Measurements from ENCODE around the gene NLRP5. TPM values are rescaled to one million over a fixed set of nuclear protein-coding genes. Genes with fewer than 3 reads are reported as not detected.
A peak's percentile ranks its signal among the peaks of the same experiment; 100 is the strongest.

The NLRP5 gene
- total RNA-seq, 1 experiment from 2014 or later, result not detected

- Histone ChIP-seq H3K36me3 (no peaks in the 10 kb centered on the region), H3K4me3 (no peak overlapping the region), H3K9me3 (no peaks in the 10 kb centered on the region), H3K27me3 (no peaks in the 10 kb centered on the region)
- DNase-seq, result no peak
These were observed 40.2 kb downstream of the NLRP5 start for GRCh38 chr19:56026769-56027168.

GRCh38 chr19:56053596-56053995 is 67.0 kb downstream of the NLRP5 start:
- DNase-seq, result no peak
- no peaks in the 10 kb centered on the region for H3K36me3 ChIP-seq
- H3K4me3 ChIP-seq, result no peak overlapping the region
- H3K27me3 ChIP-seq, result peaks cover under 1% of the 10 kb centered on the region; the same call in 1 of the 2 replicates
- no peaks in the 10 kb centered on the region for H3K9me3 ChIP-seq

- Histone ChIP-seq H3K4me3 (no peak overlapping the region), H3K9me3 (no peaks in the 10 kb centered on the region), H3K36me3 (no peaks in the 10 kb centered on the region), H3K27me3 (peaks cover 11% of the 10 kb centered on the region)
- peak; percentile 54 for DNase-seq
These were observed 79.8 kb downstream of the NLRP5 start for GRCh38 chr19:56066152-56067023.

- no peak for DNase-seq
- Histone ChIP-seq H3K36me3 (no peaks in the 10 kb centered on the region), H3K27me3 (peaks cover 9% of the 10 kb centered on the region), H3K4me3 (no peak overlapping the region), H3K9me3 (no peaks in the 10 kb centered on the region)
These were observed 83.1 kb downstream of the NLRP5 start for GRCh38 chr19:56069642-56070041.

- H3K4me3 ChIP-seq, result no peak overlapping the region
- peaks cover 6% of the 10 kb centered on the region for H3K27me3 ChIP-seq
- no peak for DNase-seq
- no peaks in the 10 kb centered on the region; the same call in 1 of the 2 replicates for H3K36me3 ChIP-seq
- H3K9me3 ChIP-seq, result no peaks in the 10 kb centered on the region
These were observed 84.6 kb downstream of the NLRP5 start for GRCh38 chr19:56071151-56071550.

- Histone ChIP-seq H3K36me3 (no peaks in the 10 kb centered on the region; the same call in 1 of the 2 replicates), H3K4me3 (no peak overlapping the region), H3K27me3 (peaks cover 2% of the 10 kb centered on the region; the same call in 1 of the 2 replicates), H3K9me3 (no peaks in the 10 kb centered on the region)
- peak; percentile 46 for DNase-seq
These were observed 89.9 kb downstream of the NLRP5 start for GRCh38 chr19:56076498-56076897.

- Histone ChIP-seq H3K36me3 (no peaks in the 10 kb centered on the region; the same call in 1 of the 2 replicates), H3K27me3 (peaks cover 2% of the 10 kb centered on the region; the same call in 1 of the 2 replicates), H3K4me3 (no peak overlapping the region), H3K9me3 (no peaks in the 10 kb centered on the region)
- no peak for DNase-seq
These were observed 93.0 kb downstream of the NLRP5 start for GRCh38 chr19:56079609-56080008.

GRCh38 chr19:56080669-56081401 is 94.3 kb downstream of the NLRP5 start:
- Histone ChIP-seq H3K27me3 (peaks cover 2% of the 10 kb centered on the region; the same call in 1 of the 2 replicates), H3K4me3 (no peak overlapping the region)
- peak; percentile 67 for DNase-seq

GRCh38 chr19:56083668-56084067 is 97.1 kb downstream of the NLRP5 start:
- no peak for DNase-seq
- no peaks in the 10 kb centered on the region for H3K9me3 ChIP-seq
- no peaks in the 10 kb centered on the region for H3K27me3 ChIP-seq
- H3K4me3 ChIP-seq, result no peak overlapping the region
- H3K36me3 ChIP-seq, result peaks cover 13% of the 10 kb centered on the region

More at GRCh38 chr19:56080669-56081401, 94.3 kb downstream of the NLRP5 start:
- Histone ChIP-seq H3K9me3 (no peaks in the 10 kb centered on the region), H3K36me3 (peaks cover 8% of the 10 kb centered on the region)

- H3K4me3 ChIP-seq, result no peak overlapping the region
- DNase-seq, result no peak
- no peaks in the 10 kb centered on the region for H3K9me3 ChIP-seq
- H3K27me3 ChIP-seq, result no peaks in the 10 kb centered on the region
- H3K36me3 ChIP-seq, result peaks cover 22% of the 10 kb centered on the region
These were observed 98.4 kb downstream of the NLRP5 start for GRCh38 chr19:56084835-56085536.

- H3K9me3 ChIP-seq, result no peaks in the 10 kb centered on the region
- DNase-seq, result peak; percentile 51
- H3K27me3 ChIP-seq, result no peaks in the 10 kb centered on the region
- H3K36me3 ChIP-seq, result peaks cover 27% of the 10 kb centered on the region
- H3K4me3 ChIP-seq, result no peak overlapping the region
These were observed 99.1 kb downstream of the NLRP5 start for GRCh38 chr19:56085571-56086275.

GRCh38 chr19:56086671-56087430 is 100.3 kb downstream of the NLRP5 start:
- Histone ChIP-seq H3K27me3 (no peaks in the 10 kb centered on the region), H3K9me3 (no peaks in the 10 kb centered on the region), H3K4me3 (no peak overlapping the region), H3K36me3 (peaks cover 35% of the 10 kb centered on the region)
- DNase-seq, result no peak

- Histone ChIP-seq H3K27me3 (no peaks in the 10 kb centered on the region), H3K4me3 (no peak overlapping the region), H3K9me3 (no peaks in the 10 kb centered on the region), H3K36me3 (peaks cover 41% of the 10 kb centered on the region)
- DNase-seq, result no peak
These were observed 101.3 kb downstream of the NLRP5 start for GRCh38 chr19:56087647-56088496.

GRCh38 chr19:56088497-56089215 is 102.1 kb downstream of the NLRP5 start:
- H3K27me3 ChIP-seq, result no peaks in the 10 kb centered on the region
- no peak overlapping the region for H3K4me3 ChIP-seq
- peaks cover 49% of the 10 kb centered on the region for H3K36me3 ChIP-seq
- no peaks in the 10 kb centered on the region for H3K9me3 ChIP-seq
- no peak for DNase-seq
